ENCODE measurements around the gene OSBPL3.

Gene OSBPL3

GRCh38 chr7:24932815-24933214, 47.2 kb downstream of the OSBPL3 start:
- Histone ChIP-seq H3K9ac (ENCODE audit: low read length in 2 of 2) (no peak overlapping the region), H3K27ac (ENCODE audit: low read length) (no peak overlapping the region), H3K4me3 (ENCODE audit: low read length in 2 of 2) (no peak overlapping the region)

GRCh38 chr7:24932389-24932788, 47.6 kb downstream of the OSBPL3 start:
- H3K27ac ChIP-seq (ENCODE audit: low read length): no peak overlapping the region
- H3K27me3 ChIP-seq (ENCODE audit: control insufficient read depth in 1 of 2, insufficient read depth in 2 of 2, low read length in 2 of 2): no peaks in the 10 kb centered on the region
- no peaks in the 10 kb centered on the region for H3K9me3 ChIP-seq (ENCODE audit: control insufficient read depth in 2 of 2, low read length in 2 of 2)
- no peaks in the 10 kb centered on the region for H3K4me1 ChIP-seq (ENCODE audit: control insufficient read depth, insufficient read depth, low read length)
- no peak overlapping the region for H3K4me3 ChIP-seq (ENCODE audit: low read length in 2 of 2)
- H3K9ac ChIP-seq (ENCODE audit: low read length in 2 of 2): no peak overlapping the region
- no peaks in the 10 kb centered on the region for H3K36me3 ChIP-seq (ENCODE audit: control insufficient read depth in 2 of 2, insufficient read depth in 2 of 2, low read length in 2 of 2)

More at GRCh38 chr7:24932815-24933214, 47.2 kb downstream of the OSBPL3 start:
- H3K4me1 ChIP-seq (ENCODE audit: control insufficient read depth, insufficient read depth, low read length): no peaks in the 10 kb centered on the region
- no peaks in the 10 kb centered on the region for H3K9me3 ChIP-seq (ENCODE audit: control insufficient read depth in 2 of 2, low read length in 2 of 2)
- H3K36me3 ChIP-seq (ENCODE audit: control insufficient read depth in 2 of 2, insufficient read depth in 2 of 2, low read length in 2 of 2): no peaks in the 10 kb centered on the region
- no peaks in the 10 kb centered on the region for H3K27me3 ChIP-seq (ENCODE audit: control insufficient read depth in 1 of 2, insufficient read depth in 2 of 2, low read length in 2 of 2)

- no peak overlapping the region for H3K9ac ChIP-seq (ENCODE audit: low read length in 2 of 2)
Observed at GRCh38 chr7:24931844-24932243, 48.1 kb downstream of the OSBPL3 start.

GRCh38 chr7:24930856-24931255, 49.1 kb downstream of the OSBPL3 start:
- Histone ChIP-seq H3K27me3 (ENCODE audit: control insufficient read depth in 1 of 2, insufficient read depth in 2 of 2, low read length in 2 of 2) (no peaks in the 10 kb centered on the region), H3K4me1 (ENCODE audit: control insufficient read depth, insufficient read depth, low read length) (no peaks in the 10 kb centered on the region), H3K9me3 (ENCODE audit: control insufficient read depth in 2 of 2, low read length in 2 of 2) (no peaks in the 10 kb centered on the region), H3K9ac (ENCODE audit: low read length in 2 of 2) (no peak overlapping the region), H3K4me3 (ENCODE audit: low read length in 2 of 2) (no peak overlapping the region), H3K27ac (ENCODE audit: low read length) (no peak overlapping the region), H3K36me3 (ENCODE audit: control insufficient read depth in 2 of 2, insufficient read depth in 2 of 2, low read length in 2 of 2) (no peaks in the 10 kb centered on the region)

More at GRCh38 chr7:24931844-24932243, 48.1 kb downstream of the OSBPL3 start:
- Histone ChIP-seq H3K4me3 (ENCODE audit: low read length in 2 of 2) (no peak overlapping the region), H3K36me3 (ENCODE audit: control insufficient read depth in 2 of 2, insufficient read depth in 2 of 2, low read length in 2 of 2) (no peaks in the 10 kb centered on the region), H3K27ac (ENCODE audit: low read length) (no peak overlapping the region), H3K9me3 (ENCODE audit: control insufficient read depth in 2 of 2, low read length in 2 of 2) (no peaks in the 10 kb centered on the region), H3K4me1 (ENCODE audit: control insufficient read depth, insufficient read depth, low read length) (no peaks in the 10 kb centered on the region), H3K27me3 (ENCODE audit: control insufficient read depth in 1 of 2, insufficient read depth in 2 of 2, low read length in 2 of 2) (no peaks in the 10 kb centered on the region)

GRCh38 chr7:24926623-24927524, 53.1 kb downstream of the OSBPL3 start:
- Histone ChIP-seq H3K9ac (ENCODE audit: low read length in 2 of 2) (no peak overlapping the region), H3K4me3 (ENCODE audit: low read length in 2 of 2) (no peak overlapping the region), H3K36me3 (ENCODE audit: control insufficient read depth in 2 of 2, insufficient read depth in 2 of 2, low read length in 2 of 2) (no peaks in the 10 kb centered on the region), H3K9me3 (ENCODE audit: control insufficient read depth in 2 of 2, low read length in 2 of 2) (no peaks in the 10 kb centered on the region), H3K27ac (ENCODE audit: low read length) (no peak overlapping the region), H3K4me1 (ENCODE audit: control insufficient read depth, insufficient read depth, low read length) (no peaks in the 10 kb centered on the region), H3K27me3 (ENCODE audit: control insufficient read depth in 1 of 2, insufficient read depth in 2 of 2, low read length in 2 of 2) (no peaks in the 10 kb centered on the region)

GRCh38 chr7:24924375-24924774, 55.6 kb downstream of the OSBPL3 start:
- Histone ChIP-seq H3K4me3 (ENCODE audit: low read length in 2 of 2) (no peak overlapping the region), H3K9ac (ENCODE audit: low read length in 2 of 2) (no peak overlapping the region), H3K27me3 (ENCODE audit: control insufficient read depth in 1 of 2, insufficient read depth in 2 of 2, low read length in 2 of 2) (no peaks in the 10 kb centered on the region), H3K36me3 (ENCODE audit: control insufficient read depth in 2 of 2, insufficient read depth in 2 of 2, low read length in 2 of 2) (no peaks in the 10 kb centered on the region), H3K9me3 (ENCODE audit: control insufficient read depth in 2 of 2, low read length in 2 of 2) (no peaks in the 10 kb centered on the region), H3K27ac (ENCODE audit: low read length) (no peak overlapping the region), H3K4me1 (ENCODE audit: control insufficient read depth, insufficient read depth, low read length) (no peaks in the 10 kb centered on the region)

- H3K9me3 ChIP-seq (ENCODE audit: control insufficient read depth in 2 of 2, low read length in 2 of 2): no peaks in the 10 kb centered on the region
- no peaks in the 10 kb centered on the region for H3K4me1 ChIP-seq (ENCODE audit: control insufficient read depth, insufficient read depth, low read length)
- H3K4me3 ChIP-seq (ENCODE audit: low read length in 2 of 2): no peak overlapping the region
- no peaks in the 10 kb centered on the region for H3K27me3 ChIP-seq (ENCODE audit: control insufficient read depth in 1 of 2, insufficient read depth in 2 of 2, low read length in 2 of 2)
- H3K9ac ChIP-seq (ENCODE audit: low read length in 2 of 2): no peak overlapping the region
- H3K27ac ChIP-seq (ENCODE audit: low read length): no peak overlapping the region
- H3K36me3 ChIP-seq (ENCODE audit: control insufficient read depth in 2 of 2, insufficient read depth in 2 of 2, low read length in 2 of 2): no peaks in the 10 kb centered on the region
Observed at GRCh38 chr7:24923172-24923865, 56.7 kb downstream of the OSBPL3 start.

- no peak overlapping the region for H3K4me3 ChIP-seq (ENCODE audit: low read length in 2 of 2)
- H3K9me3 ChIP-seq (ENCODE audit: control insufficient read depth in 2 of 2, low read length in 2 of 2): no peaks in the 10 kb centered on the region
- H3K27me3 ChIP-seq (ENCODE audit: control insufficient read depth in 1 of 2, insufficient read depth in 2 of 2, low read length in 2 of 2): no peaks in the 10 kb centered on the region
- no peak overlapping the region for H3K27ac ChIP-seq (ENCODE audit: low read length)
- no peaks in the 10 kb centered on the region for H3K36me3 ChIP-seq (ENCODE audit: control insufficient read depth in 2 of 2, insufficient read depth in 2 of 2, low read length in 2 of 2)
- H3K9ac ChIP-seq (ENCODE audit: low read length in 2 of 2): no peak overlapping the region
- H3K4me1 ChIP-seq (ENCODE audit: control insufficient read depth, insufficient read depth, low read length): no peaks in the 10 kb centered on the region
Observed at GRCh38 chr7:24922099-24922773, 57.7 kb downstream of the OSBPL3 start.

- Histone ChIP-seq H3K27ac (ENCODE audit: low read length) (no peak overlapping the region), H3K27me3 (ENCODE audit: control insufficient read depth in 1 of 2, insufficient read depth in 2 of 2, low read length in 2 of 2) (no peaks in the 10 kb centered on the region), H3K36me3 (ENCODE audit: control insufficient read depth in 2 of 2, insufficient read depth in 2 of 2, low read length in 2 of 2) (no peaks in the 10 kb centered on the region), H3K4me3 (ENCODE audit: low read length in 2 of 2) (no peak overlapping the region), H3K9ac (ENCODE audit: low read length in 2 of 2) (no peak overlapping the region), H3K9me3 (ENCODE audit: control insufficient read depth in 2 of 2, low read length in 2 of 2) (no peaks in the 10 kb centered on the region), H3K4me1 (ENCODE audit: control insufficient read depth, insufficient read depth, low read length) (no peaks in the 10 kb centered on the region)
Observed at GRCh38 chr7:24921362-24921679, 58.7 kb downstream of the OSBPL3 start.

- Histone ChIP-seq H3K36me3 (ENCODE audit: control insufficient read depth in 2 of 2, insufficient read depth in 2 of 2, low read length in 2 of 2) (no peaks in the 10 kb centered on the region), H3K9ac (ENCODE audit: low read length in 2 of 2) (no peak overlapping the region), H3K27ac (ENCODE audit: low read length) (no peak overlapping the region), H3K4me1 (ENCODE audit: control insufficient read depth, insufficient read depth, low read length) (no peaks in the 10 kb centered on the region), H3K9me3 (ENCODE audit: control insufficient read depth in 2 of 2, low read length in 2 of 2) (no peaks in the 10 kb centered on the region), H3K27me3 (ENCODE audit: control insufficient read depth in 1 of 2, insufficient read depth in 2 of 2, low read length in 2 of 2) (no peaks in the 10 kb centered on the region), H3K4me3 (ENCODE audit: low read length in 2 of 2) (no peak overlapping the region)
Observed at GRCh38 chr7:24920451-24921361, 59.3 kb downstream of the OSBPL3 start.

Measured in stomach smooth muscle (tissue), 2 donors.